Naive thymus-derived CD4-positive, alpha-beta T cell (primary cell): ENCODE results near the gene BNIP1. TPM values are rescaled to one million over a fixed set of nuclear protein-coding genes. Genes with fewer than 3 reads are reported as not detected.
"Not testable (repeated sequence)": the region's sequence is repeated elsewhere in the genome, so short reads cannot be mapped to it uniquely, and the experiment has no call there.

Experiments used
- ATAC-seq: fragments of 150-1000 bp; cut with Tn5 transposase; 2 replicates; pipeline ENCODE4 v1.10.0; 2021; ENCODE audit warnings: mild to moderate bottlenecking, moderate library complexity
- CTCF ChIA-PET: fragments of 350-600 bp; sonication (Branson Sonifier 250); formaldehyde crosslinking; loops from one replicate; lab custom pipeline; 2021; ENCODE audit warnings: antibody characterized with exemption; lab: Charles Lee
- POLR2A ChIA-PET: fragments of 350-600 bp; sonication (Branson Sonifier 250); formaldehyde crosslinking; loops from one replicate; lab custom pipeline; 2021; ENCODE audit warnings: antibody characterized with exemption, inconsistent platforms; lab: Charles Lee
- DNase-seq, 9 donors: peaks; one replicate each; pipeline versions ENCODE4 v3.0.0 to v3.0.0-alpha.2; 2020 to 2022; ENCODE audit warnings: mixed read lengths in 1 of 9
- H3K27ac ChIP-seq: one replicate; pipeline ENCODE4 v1.7.0; 2013; ENCODE audit warnings: mild to moderate bottlenecking, low read depth, low read length, moderate library complexity
- H3K27me3 ChIP-seq, 2 donors: one replicate each; pipeline ENCODE4 v1.7.0; 2013; ENCODE audit warnings: low read length in 2 of 2, mild to moderate bottlenecking in 2 of 2, moderate library complexity in 2 of 2; ENCODE audit not compliant: control insufficient read depth in 2 of 2, insufficient read depth in 2 of 2
- H3K36me3 ChIP-seq, 3 experiments: 1 replicate in 2 of 3; 2 replicates in 1 of 3; pipeline ENCODE4 v1.7.0; 2013; ENCODE audit warnings: low read length in 3 of 3, mild to moderate bottlenecking in 3 of 3, moderate library complexity in 1 of 3; ENCODE audit not compliant: insufficient read depth in 3 of 3, control insufficient read depth in 2 of 3
- H3K4me1 ChIP-seq, 2 donors: one replicate each; pipeline ENCODE4 v1.7.0; 2013; ENCODE audit warnings: low read length in 2 of 2, mild to moderate bottlenecking in 2 of 2, moderate library complexity in 1 of 2; ENCODE audit not compliant: control insufficient read depth in 2 of 2, insufficient read depth in 2 of 2
- H3K4me3 ChIP-seq: 2 replicates; pipeline ENCODE4 v1.7.0; 2013; ENCODE audit warnings: mild to moderate bottlenecking, low read length
- H3K9me3 ChIP-seq, 3 experiments: 1 replicate in 2 of 3; 2 replicates in 1 of 3; pipeline ENCODE4 v1.7.0; 2013; ENCODE audit warnings: low read length in 3 of 3; ENCODE audit not compliant: control insufficient read depth in 2 of 3
- H3K27ac Mint-ChIP-seq, 9 donors: one replicate each; pipeline ENCODE4 v1.8.0; 2020 to 2022; ENCODE audit warnings: mixed read lengths in 9 of 9, mild to moderate bottlenecking in 8 of 9, moderate library complexity in 5 of 9, inconsistent platforms in 2 of 9
- H3K27me3 Mint-ChIP-seq, 5 donors: one replicate each; pipeline ENCODE4 v1.8.0; 2021 to 2022; ENCODE audit warnings: mixed read lengths in 5 of 5, mild to moderate bottlenecking in 1 of 5
- H3K36me3 Mint-ChIP-seq, 5 donors: one replicate each; pipeline ENCODE4 v1.8.0; 2020 to 2022; ENCODE audit warnings: mixed read lengths in 5 of 5, mild to moderate bottlenecking in 3 of 5, inconsistent platforms in 1 of 5
- H3K4me1 Mint-ChIP-seq, 7 donors: one replicate each; pipeline ENCODE4 v1.8.0; 2020 to 2022; ENCODE audit warnings: mixed read lengths in 7 of 7, mild to moderate bottlenecking in 3 of 7, inconsistent platforms in 1 of 7
- H3K4me3 Mint-ChIP-seq, 10 donors: one replicate each; pipeline ENCODE4 v1.8.0; 2020 to 2022; ENCODE audit warnings: mild to moderate bottlenecking in 10 of 10, mixed read lengths in 10 of 10, moderate library complexity in 6 of 10, inconsistent platforms in 2 of 10
- H3K9me3 Mint-ChIP-seq, 11 donors: one replicate each; pipeline ENCODE4 v1.8.0; 2020 to 2022; ENCODE audit warnings: mixed read lengths in 11 of 11, mild to moderate bottlenecking in 4 of 11, inconsistent platforms in 1 of 11, moderate library complexity in 1 of 11
- intact Hi-C, 2 donors: fragments of 100-400 bp; cut with micrococcal nuclease; formaldehyde crosslinking; loops; one replicate each; pipeline ENCODE4 v1.15.1; 2023
- polyA plus RNA-seq, 2 donors: library from polyadenylated mRNA; unstranded; fragments of 300-500 nt; fragmentation: Illumina TruSeq; gene quantifications; one replicate each; pipeline ENCODE4 v1.2.3, GENCODE V29; 2021
- total RNA-seq, 6 experiments: library from RNA in 5 of 6; stranded (reverse) in 5 of 6; gene quantifications; 1 replicate in 5 of 6; 2 replicates in 1 of 6; pipeline ENCODE4 v1.2.3 and lab custom pipeline; 2021 to 2026

The BNIP1 gene
- total and polyA plus RNA-seq, 7 experiments from 2014 or later: 5.5 to 23.2 (median 15.3) TPM

DNA sequence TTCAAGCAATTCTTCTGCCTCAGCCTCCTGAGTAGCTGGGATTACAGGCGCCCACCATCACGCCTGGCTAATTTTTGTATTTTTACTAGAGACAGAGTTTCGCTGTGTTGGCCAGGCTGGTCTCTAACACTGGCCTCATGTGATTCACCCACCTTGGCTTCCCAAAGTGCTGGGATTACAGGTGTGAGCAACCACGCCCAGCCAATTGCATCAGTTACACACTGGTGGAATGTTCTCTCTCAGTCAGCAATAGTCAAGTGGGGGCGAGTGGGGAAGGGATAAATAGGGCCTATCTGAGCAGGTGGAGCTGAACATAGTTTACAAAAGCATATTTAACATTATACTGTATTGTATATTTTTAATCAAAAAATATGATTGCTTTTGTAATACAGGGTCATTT, 10.3 kb downstream of the BNIP1 start:
- H3K27ac ChIP-seq, H3K4me3 ChIP-seq, H3K9me3 Mint-ChIP-seq, CTCF ChIA-PET, ATAC-seq, H3K4me3 Mint-ChIP-seq, H3K27me3 Mint-ChIP-seq, H3K27ac Mint-ChIP-seq, DNase-seq, H3K4me1 Mint-ChIP-seq, H3K27me3 ChIP-seq, H3K4me1 ChIP-seq, H3K9me3 ChIP-seq: not testable (repeated sequence)
- intact Hi-C loops: loop anchor here in 1 of 2 donors (10.0 kb wide), 1 partner anchor 130 kb away; no protein-coding TSS in a partner anchor
- POLR2A ChIA-PET: interaction anchor here (1.9 kb wide), 1 partner anchor 97 kb away, joined by 6 read pairs; no protein-coding TSS in a partner anchor
- peaks cover 4 to 53% (median 23%) of the 10 kb centered on the region in 5 donors for H3K36me3 Mint-ChIP-seq
- H3K36me3 ChIP-seq: peaks cover 0 to 77% (median 7%) of the 10 kb centered on the region in 3 experiments

GRCh38 chr5:173155912-173156311, 11.6 kb downstream of the BNIP1 start:
- ChIA-PET CTCF (no interaction called here), POLR2A (no interaction called here)
- H3K36me3 Mint-ChIP-seq: peaks cover 4 to 53% (median 25%) of the 10 kb centered on the region in 5 donors
- H3K4me1 Mint-ChIP-seq: no peaks in the 10 kb centered on the region
- Histone ChIP-seq H3K27ac (no peak overlapping the region), H3K36me3 (peaks cover 0 to 87% (median 9%) of the 10 kb centered on the region in 3 experiments), H3K4me3 (no peak overlapping the region), H3K27me3 (no peaks in the 10 kb centered on the region), H3K9me3 (no peaks in the 10 kb centered on the region), H3K4me1 (no peaks in the 10 kb centered on the region)
- no peaks in the 10 kb centered on the region for H3K9me3 Mint-ChIP-seq
- H3K4me3 Mint-ChIP-seq: no peak overlapping the region
- intact Hi-C loops: loop anchor here in 1 of 2 donors (10.0 kb wide), 1 partner anchor 129 kb away; no protein-coding TSS in a partner anchor
- no peaks in the 10 kb centered on the region for H3K27me3 Mint-ChIP-seq
- DNase-seq: no peak
- ATAC-seq: no peak
- no peak overlapping the region for H3K27ac Mint-ChIP-seq

- H3K4me1 ChIP-seq: no peaks in the 10 kb centered on the region
- no peak for ATAC-seq
- no peak overlapping the region for H3K4me3 ChIP-seq
- peaks cover 0 to 91% (median 19%) of the 10 kb centered on the region in 3 experiments for H3K36me3 ChIP-seq
- POLR2A ChIA-PET: interaction anchor here (0.7 kb wide), 1 partner anchor 451 kb away, joined by 3 read pairs; no protein-coding TSS in a partner anchor
- H3K27me3 ChIP-seq: no peaks in the 10 kb centered on the region
- H3K27ac ChIP-seq: no peak overlapping the region
- H3K27me3 Mint-ChIP-seq: no peaks in the 10 kb centered on the region
- peak overlapping the region in 1 of 9 donors; percentile 16 for H3K27ac Mint-ChIP-seq
- H3K4me1 Mint-ChIP-seq: no peaks in the 10 kb centered on the region
- intact Hi-C loops: loop anchor here in 1 of 2 donors (10.0 kb wide), 1 partner anchor 126 kb away; no protein-coding TSS in a partner anchor
- DNase-seq: no peak
- CTCF ChIA-PET: interaction anchor here (1.1 kb wide), 1 partner anchor 441 kb away, joined by 3 read pairs; no protein-coding TSS in a partner anchor
- H3K9me3 Mint-ChIP-seq: no peaks in the 10 kb centered on the region
- H3K9me3 ChIP-seq: no peaks in the 10 kb centered on the region
- no peak overlapping the region for H3K4me3 Mint-ChIP-seq
- peaks cover 3 to 56% (median 25%) of the 10 kb centered on the region in 5 donors for H3K36me3 Mint-ChIP-seq
These were observed 14.0 kb downstream of the BNIP1 start for GRCh38 chr5:173158366-173158765.

GRCh38 chr5:173159256-173159655, 14.9 kb downstream of the BNIP1 start:
- H3K27me3 ChIP-seq: no peaks in the 10 kb centered on the region
- H3K27ac Mint-ChIP-seq: no peak overlapping the region
- DNase-seq: no peak
- H3K27ac ChIP-seq: no peak overlapping the region
- H3K36me3 ChIP-seq: peaks cover 0 to 90% (median 19%) of the 10 kb centered on the region in 3 experiments
- intact Hi-C loops: loop anchor here in 1 of 2 donors (10.0 kb wide), 1 partner anchor 126 kb away; no protein-coding TSS in a partner anchor
- CTCF ChIA-PET: no interaction called here
- H3K36me3 Mint-ChIP-seq: peaks cover 3 to 56% (median 18%) of the 10 kb centered on the region in 5 donors
- no peaks in the 10 kb centered on the region for H3K9me3 ChIP-seq
- no peak for ATAC-seq
- no peaks in the 10 kb centered on the region for H3K27me3 Mint-ChIP-seq
- H3K4me3 ChIP-seq: no peak overlapping the region
- no peak overlapping the region for H3K4me3 Mint-ChIP-seq
- H3K4me1 Mint-ChIP-seq: no peaks in the 10 kb centered on the region
- no peaks in the 10 kb centered on the region for H3K4me1 ChIP-seq
- POLR2A ChIA-PET: no interaction called here
- H3K9me3 Mint-ChIP-seq: no peaks in the 10 kb centered on the region

DNA sequence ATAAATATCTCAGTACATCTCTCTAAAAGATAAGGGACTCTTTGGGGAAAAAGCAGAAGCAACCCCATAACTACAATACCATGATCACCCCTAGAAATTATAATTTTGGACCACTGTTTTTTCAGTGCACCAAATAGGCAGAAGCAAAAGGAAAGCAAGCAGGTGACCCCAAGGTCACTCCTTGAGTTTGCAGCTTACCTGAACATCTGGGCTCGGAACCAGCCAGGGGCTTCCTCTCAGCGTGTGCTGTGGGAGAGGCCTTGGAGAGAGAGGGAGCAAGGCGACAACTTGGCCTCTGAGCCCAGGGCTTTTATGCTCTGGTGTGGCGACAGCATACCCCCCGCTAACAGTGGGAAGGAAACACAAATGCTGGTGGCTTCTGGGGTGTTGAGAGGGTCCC, 16.8 kb downstream of the BNIP1 start:
- Histone ChIP-seq H3K9me3 (no peaks in the 10 kb centered on the region), H3K36me3 (peaks cover 0 to 72% (median 14%) of the 10 kb centered on the region in 3 experiments), H3K27me3 (no peaks in the 10 kb centered on the region), H3K4me3 (no peak overlapping the region), H3K27ac (no peak overlapping the region), H3K4me1 (no peaks in the 10 kb centered on the region)
- Mint-ChIP-seq H3K27me3 (no peaks in the 10 kb centered on the region), H3K36me3 (peaks cover 0 to 52% (median 12%) of the 10 kb centered on the region in 5 donors), H3K4me1 (no peaks in the 10 kb centered on the region), H3K4me3 (no peak overlapping the region), H3K27ac (no peak overlapping the region), H3K9me3 (no peaks in the 10 kb centered on the region)
- ChIA-PET CTCF (no interaction called here), POLR2A (no interaction called here)
- no peak for ATAC-seq
- no peak for DNase-seq
- intact Hi-C loops: no loop called here

DNA sequence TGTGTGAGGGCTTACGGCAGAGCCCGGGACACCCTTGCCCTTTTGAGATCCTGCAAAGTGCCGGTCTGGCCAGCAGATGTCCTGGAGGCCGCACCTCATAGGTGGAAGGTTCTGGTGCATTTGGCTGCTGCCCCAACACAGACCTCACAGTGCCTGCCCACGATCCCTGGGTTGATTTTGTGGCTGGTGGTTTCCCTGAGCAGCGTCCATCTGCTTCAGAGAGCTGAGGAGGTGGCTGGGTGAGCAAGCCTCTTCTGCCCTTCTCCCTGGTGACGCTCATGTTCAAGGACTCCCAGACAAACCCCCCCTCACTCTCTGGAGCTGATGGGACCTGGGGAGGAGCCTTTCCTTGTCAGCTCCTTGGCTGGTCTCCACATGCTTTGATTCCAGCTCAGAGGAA, 18.9 kb downstream of the BNIP1 start:
- ChIA-PET POLR2A (no interaction called here), CTCF (interaction anchor here (0.9 kb wide), 1 partner anchor 86 kb away, joined by 3 read pairs; no protein-coding TSS in a partner anchor)
- Histone ChIP-seq H3K27me3 (no peaks in the 10 kb centered on the region), H3K4me1 (no peaks in the 10 kb centered on the region), H3K27ac (no peak overlapping the region), H3K4me3 (no peak overlapping the region), H3K36me3 (peaks cover 0 to 54% (median 14%) of the 10 kb centered on the region in 3 experiments), H3K9me3 (no peaks in the 10 kb centered on the region)
- Mint-ChIP-seq H3K27me3 (no peaks in the 10 kb centered on the region), H3K27ac (no peak overlapping the region), H3K9me3 (no peaks in the 10 kb centered on the region), H3K4me1 (peaks cover 0 to 1% (median 0%) of the 10 kb centered on the region in 7 donors), H3K36me3 (peaks cover 0 to 47% (median 12%) of the 10 kb centered on the region in 5 donors), H3K4me3 (no peak overlapping the region)
- ATAC-seq (no peak), DNase-seq (no peak)
- intact Hi-C loops: no loop called here
